Fibroblast of skin of right biceps (primary cell): Measurements from ENCODE around the gene COIL.

Experiments
- DNase-seq: peaks from one replicate; pipeline ENCODE4 v3.0.0-alpha.2; 2013

Gene COIL

DNA sequence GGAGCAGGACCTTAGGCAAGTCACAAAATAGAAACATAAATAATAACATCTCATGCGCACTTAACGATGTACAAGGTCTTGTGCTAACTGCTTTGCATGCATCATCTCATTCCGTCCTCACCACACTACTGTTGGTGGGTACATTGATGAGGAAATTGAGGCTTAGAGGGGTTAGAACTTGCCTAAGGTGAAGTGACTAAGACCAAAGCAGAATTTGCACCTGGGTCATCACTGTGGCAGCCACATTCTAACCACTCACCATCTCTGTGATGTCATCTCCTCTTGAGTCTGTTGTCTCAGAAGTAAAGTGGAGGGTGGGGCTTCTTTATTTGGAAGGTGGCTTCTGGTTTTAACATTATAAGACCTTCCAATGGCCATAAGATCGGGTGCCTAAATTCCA is 26.6 kb downstream of the COIL start:
- DNase-seq, result no peak

DNA sequence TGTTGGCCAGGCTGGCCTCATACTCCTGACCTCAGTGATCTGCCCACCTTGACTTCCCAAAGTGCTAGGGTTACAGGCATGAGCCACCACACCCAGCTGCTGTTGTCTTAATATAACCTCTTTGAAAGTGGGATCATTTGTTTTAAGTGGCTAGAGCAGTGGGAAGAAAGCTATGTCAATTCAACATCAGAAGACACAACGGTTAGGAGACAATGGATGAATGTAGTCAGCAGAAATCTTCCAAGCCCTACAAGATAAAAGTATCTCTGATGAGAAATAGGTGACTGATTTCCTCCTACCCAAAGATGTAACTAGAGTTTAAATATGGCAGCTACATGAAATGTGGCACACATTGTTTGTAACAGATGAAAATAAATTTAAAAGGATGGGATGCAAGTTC is 27.0 kb downstream of the COIL start:
- DNase-seq, result no peak

DNA sequence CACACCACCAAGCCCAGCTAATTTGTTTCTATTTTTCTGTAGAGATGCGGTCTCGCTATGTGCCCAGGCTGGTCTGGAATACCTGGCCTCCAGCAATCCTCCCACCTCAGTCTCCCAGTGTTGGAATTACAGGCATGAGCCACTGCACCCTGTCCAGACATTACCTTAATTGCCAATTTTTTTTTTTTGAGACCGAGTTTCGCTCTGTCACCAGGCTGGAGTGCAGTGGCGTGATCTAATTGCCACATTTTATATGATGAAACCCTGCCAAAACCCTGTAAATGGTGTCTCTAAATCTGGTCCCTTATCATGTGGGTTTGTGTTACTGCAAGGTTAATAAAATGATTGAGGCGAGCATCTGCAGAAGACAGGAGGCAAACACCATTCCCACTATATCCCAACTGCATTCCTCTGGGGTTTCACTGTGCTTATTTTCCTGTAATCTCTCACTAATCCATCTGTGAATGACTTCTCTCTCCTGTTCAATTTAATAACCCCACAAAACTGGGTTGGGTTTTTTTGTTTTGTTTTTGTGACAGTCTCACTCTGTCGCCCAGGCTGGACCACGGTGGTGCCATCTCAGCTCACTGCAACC is 27.6 kb downstream of the COIL start:
- no peak for DNase-seq

DNA sequence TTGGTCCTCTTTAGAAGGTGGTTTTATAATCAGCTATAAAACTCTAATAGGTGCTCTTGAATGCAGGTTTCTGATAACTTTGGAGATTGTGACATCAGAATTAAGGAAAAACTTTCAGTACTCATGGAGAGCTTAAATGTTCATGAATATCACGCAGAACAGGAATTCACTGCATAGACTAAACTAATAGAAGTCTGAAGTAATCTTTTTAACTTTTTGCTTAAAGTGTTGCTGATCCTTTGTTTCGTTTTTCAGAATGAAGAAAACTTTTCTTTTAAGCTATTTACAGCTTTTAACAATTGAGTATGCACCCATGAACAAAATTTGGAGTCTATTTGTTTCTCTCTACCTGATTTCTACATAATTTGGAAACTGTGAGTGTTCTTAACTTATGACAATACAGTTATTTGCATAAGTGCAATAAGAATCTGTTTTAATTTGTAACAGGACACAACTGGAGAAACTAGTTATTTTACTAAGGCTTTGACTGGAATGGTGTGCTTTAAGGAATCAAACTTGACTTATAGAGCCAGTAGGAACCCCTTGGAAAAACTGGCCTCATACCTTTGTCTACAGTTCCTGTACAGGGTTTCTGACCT is 30.0 kb downstream of the COIL start:
- DNase-seq, result no peak

DNA sequence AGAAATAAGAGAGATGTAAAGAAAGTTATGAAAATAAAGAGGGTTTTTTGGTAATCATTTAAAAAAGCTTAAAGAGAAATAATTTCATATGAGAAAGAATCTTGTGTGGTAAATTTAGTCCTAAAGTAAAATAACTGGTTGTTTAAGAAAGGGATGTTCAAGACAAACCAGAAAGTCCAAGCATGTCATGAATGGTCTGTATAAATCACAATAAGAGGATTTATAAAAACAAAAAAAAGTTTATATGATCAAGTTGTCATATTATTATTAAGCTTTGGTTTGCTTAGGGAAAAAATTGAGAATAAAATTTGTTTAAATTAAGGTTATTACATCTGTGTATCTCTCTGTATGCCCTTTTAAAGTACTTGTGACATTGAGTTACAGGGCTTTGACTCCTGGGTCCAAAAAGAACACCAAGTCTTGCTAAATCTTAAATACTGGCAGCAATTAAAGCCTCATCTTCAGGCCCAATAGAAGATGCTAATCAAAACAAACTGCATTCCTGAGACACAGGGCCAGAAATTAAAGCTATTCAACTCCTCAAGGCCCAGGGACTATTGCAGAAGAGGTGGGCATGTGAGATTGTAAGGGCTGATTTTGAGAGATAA is 31.4 kb downstream of the COIL start:
- peak; percentile 24 for DNase-seq

DNA sequence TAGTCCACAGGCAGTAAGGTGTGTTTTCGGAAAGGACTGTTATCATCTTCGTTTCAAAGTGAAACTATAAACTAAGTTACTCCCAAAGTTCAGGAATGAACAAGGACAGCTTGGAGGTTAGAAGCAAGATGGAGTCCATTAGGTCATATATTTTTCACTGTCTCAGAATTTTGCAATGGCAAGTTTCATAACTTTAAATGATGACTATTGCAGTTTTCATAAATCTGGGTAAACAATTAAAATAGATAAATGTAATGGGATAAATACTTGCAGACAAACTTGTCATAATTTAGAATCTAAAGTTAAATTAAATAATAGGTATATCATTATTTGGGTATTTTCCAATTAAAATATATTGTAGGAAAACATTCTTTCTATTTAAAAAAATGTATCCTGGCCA is 32.3 kb downstream of the COIL start:
- DNase-seq, result no peak

DNA sequence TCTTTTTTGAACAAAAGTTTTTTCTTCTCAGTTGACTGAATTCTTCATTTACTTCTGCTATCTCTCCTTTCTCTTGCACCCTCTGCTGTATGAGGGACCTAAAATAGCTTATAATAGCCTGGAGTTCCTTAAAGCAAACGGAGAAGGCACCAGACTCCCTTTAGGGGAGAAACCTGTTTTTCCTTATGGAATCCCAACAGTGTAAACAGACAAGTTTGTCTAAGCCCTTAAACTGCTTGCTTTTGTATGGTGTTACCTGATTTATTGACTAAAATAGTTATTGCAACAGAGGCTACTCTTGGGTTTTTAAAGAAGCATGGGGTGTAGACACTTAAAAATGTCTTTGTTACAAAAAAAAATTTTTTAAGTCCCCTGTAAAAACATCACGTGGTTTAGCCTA is 34.1 kb downstream of the COIL start:
- DNase-seq, result no peak

DNA sequence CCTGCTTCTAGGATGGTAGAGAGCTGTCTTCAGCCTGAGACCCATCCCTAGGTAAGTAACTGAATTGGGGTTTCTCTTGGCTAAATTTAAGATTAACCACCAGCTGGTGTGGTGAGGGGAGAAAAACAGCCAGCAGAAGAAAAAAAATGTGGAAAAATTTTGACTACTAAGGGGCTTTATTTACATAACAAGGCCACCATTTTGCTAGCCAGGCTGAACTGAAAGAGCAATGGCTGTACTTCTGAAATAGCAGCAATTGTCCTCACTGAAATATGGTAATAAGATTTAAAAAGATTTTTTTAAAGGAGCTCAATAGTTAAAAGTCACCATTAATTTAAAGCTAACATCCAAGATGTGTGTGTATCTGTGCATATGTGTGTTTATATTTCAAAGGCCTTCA is 34.6 kb downstream of the COIL start:
- no peak for DNase-seq

DNA sequence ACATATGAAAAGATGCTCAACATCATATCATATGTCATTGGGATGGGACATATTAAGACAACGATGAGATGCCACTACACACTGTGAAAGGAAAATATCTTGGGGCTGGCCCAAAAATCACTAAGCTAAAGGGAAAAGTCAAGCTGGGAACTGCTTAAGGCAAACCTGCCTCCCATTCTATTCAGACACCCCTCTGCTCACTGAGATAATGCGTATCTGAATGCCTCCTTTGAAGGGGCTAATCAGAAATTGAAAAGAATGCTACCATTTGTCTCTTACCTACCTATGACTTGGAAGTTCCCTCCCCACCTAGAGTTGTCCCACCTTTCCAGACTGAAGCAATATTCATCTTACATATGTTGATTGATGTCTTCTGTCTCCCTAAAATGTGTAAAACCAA is 35.8 kb downstream of the COIL start:
- no peak for DNase-seq

DNA sequence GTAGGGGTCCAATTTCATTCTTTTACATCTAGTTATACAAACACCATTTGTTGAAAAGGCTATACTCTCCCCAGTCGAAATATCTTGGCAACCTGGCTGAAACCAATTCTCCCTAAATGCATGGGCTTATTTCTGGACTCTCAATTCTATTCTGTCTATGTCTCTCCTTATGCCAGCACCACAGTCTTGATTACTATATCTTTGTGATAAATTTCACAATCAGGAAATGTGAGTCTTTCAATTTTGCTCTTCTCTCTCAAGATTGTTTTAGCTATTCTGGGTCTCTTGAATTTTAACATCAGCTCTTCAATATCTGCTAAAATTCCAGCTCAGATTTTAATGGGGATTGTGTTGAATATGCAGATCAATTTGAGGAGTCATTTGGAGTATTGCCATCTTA is 41.1 kb downstream of the COIL start:
- no peak for DNase-seq

GRCh38 chr17:56918916-56919315 is 41.9 kb downstream of the COIL start:
- no peak for DNase-seq

GRCh38 chr17:56917559-56918296 is 43.1 kb downstream of the COIL start:
- DNase-seq, result no peak

DNA sequence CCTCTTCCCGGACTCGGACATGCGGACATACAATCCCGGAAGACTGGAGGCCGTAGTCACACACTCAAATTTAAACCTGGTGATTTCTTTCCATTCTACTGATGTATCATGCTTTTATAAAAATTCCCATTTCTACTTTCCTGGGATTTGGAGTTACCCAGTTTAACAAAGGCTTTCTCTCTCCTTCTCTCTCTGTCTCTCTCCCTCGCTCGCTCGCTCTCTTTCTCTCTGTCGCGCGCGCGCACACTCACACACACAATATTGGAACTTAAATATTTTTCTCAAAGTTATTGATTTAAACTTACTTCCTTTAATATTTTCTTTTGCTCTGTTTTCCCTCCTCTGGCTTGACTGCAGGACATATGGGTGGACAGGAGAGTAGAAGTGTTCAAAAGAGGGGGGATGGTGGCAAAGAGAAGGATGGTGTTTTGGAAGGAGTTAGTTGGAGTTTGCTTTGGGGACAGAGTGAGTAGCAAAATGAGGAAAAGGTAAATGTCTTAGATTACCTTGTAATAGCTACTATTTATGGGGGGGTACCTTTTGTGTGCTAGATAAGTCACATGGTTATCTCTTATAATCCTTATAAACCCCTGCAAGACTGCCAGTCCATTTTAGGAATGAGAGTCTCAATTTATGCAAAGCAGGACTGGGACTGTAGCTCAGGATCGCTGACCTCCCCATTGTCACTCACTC is 46.1 kb downstream of the COIL start:
- DNase-seq, result peak; percentile 11

DNA sequence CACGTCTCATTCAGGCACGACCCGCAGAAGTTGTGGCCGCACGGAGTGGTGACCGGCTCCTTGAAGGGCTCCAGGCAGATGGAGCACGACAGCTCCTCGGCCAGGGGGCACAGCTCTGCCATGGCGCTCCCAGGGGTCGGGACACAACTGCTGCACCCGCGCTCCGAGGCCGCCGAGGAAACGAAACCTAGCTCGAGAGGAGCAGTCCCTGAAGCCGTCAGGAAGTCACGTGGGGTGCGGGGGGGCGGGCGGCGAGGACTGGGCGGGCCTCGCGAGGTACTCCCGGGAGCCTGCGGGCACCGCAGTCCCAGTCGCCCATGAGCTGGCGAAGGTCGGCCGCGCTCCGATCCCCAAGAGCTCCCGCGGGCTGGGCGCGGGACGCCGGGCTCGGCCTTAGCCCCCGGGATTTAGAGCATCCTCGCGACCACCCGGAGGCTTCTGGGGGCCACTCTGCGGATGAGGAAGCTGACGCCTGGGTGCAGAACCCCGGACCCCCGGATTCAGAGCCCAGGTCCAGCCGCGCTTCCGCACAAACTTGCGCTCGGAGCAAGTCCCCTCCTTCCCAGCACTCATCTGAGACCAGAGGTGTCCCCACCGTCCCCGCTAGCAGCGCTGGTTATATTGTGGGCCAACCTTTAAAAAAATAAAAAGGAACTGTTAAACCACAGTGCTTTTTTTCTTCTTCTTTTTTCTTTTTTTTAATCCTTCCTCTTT is 46.8 kb downstream of the COIL start, which contains the start of gene TRIM25:
Gene TRIM25, minus strand, starts transcription at position 183 of the 714 bp plus-strand sequence. Its CDS starts 61 bp downstream, at position 122.
- DNase-seq, result peak; percentile 91

DNA sequence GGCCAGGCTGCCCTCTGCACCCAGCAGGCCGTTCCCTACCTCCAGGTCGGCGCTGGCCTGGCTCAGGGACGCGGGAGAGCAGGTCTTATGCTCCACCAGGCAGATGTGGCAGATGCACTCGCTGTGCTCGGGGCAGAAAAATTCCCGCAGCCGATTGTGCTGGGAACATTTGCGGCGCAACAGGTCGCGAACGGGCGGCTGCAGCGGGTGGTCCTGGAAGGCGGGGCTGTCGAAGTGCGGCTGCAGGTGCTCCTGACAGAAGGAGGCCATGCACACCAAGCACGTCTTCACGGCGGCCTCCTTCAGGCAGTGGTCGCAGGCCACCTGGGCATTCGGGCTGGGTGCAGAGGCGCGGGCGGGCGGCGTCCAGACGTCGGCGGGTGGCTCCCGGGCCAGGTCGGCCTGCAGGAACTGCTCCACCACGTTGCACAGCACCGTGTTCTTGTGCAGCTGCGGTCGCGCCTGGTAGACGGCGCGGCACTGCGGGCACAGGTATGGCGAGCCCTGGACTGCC is 47.4 kb downstream of the COIL start:
- DNase-seq, result no peak

- DNase-seq, result no peak
Measured at GRCh38 chr17:56913000-56913311, 47.9 kb downstream of the COIL start.

GRCh38 chr17:56912105-56912999 is 48.5 kb downstream of the COIL start:
- DNase-seq, result no peak

- DNase-seq, result no peak
Measured at GRCh38 chr17:56910509-56911235, 50.2 kb downstream of the COIL start.

DNA sequence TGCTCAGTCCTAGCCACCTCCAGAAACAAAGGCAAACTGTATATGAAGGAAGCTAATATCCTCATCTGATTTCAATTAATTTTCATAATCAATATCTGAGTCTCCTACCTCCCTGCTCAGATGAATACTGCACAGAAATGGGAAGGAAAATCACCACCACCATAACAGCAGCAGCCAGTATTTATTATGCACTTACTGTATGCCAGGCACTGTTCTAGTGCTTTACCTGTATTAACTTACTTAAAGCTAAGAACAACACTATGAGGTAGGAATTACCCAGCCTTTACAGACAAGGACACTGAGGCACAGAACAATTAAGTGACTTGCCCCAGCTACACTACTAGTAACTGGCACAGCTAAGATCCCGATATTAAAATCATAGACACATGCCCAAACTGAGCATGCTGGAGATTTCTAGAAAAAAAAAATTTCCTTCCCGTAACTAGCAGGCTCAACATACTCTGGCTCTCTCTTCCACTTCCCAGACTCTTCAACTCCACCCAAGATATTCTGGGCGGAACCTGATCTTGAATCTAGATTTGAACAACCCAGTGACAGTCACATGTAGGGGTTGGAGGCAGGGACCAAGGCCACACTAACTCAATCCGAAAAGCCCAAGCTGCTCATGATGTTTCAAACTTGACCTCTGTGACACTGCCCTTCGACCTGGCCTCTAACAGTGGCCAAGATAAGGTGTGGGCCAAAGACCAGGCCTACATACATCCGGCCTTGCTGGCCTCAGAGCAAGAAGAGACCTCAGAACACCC is 50.9 kb downstream of the COIL start:
- no peak for DNase-seq

GRCh38 chr17:56908001-56908542 is 52.8 kb downstream of the COIL start:
- DNase-seq, result no peak
